ENCODE measurements around the gene IL20RB.

Gene IL20RB

GRCh38 chr3:137039570-137039969, 81.8 kb downstream of the IL20RB start:
- DNase-seq (ENCODE audit: low spot score): no peak

GRCh38 chr3:137041251-137041650, 83.5 kb downstream of the IL20RB start:
- DNase-seq (ENCODE audit: low spot score): no peak

DNA sequence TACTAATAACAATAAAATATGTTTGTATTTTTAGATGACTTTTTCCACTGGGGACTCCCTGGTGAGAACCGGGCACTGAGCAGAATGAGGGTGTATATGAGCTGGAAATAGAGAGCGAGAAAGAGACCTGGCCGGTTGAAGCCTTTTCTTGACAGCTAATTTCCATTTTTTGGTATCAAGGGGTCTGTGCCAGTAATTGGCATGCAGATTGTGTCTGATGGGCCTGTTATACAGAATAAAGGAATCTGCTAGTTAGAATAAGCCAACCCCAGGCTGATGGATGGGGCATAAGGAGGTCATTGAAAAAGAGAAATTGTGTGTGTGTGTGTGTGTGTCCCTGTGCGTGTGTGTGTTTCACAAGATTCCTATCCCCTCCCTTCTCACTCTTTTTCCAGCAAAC, 83.9 kb downstream of the IL20RB start:
- no peak for DNase-seq (ENCODE audit: low spot score)

DNA sequence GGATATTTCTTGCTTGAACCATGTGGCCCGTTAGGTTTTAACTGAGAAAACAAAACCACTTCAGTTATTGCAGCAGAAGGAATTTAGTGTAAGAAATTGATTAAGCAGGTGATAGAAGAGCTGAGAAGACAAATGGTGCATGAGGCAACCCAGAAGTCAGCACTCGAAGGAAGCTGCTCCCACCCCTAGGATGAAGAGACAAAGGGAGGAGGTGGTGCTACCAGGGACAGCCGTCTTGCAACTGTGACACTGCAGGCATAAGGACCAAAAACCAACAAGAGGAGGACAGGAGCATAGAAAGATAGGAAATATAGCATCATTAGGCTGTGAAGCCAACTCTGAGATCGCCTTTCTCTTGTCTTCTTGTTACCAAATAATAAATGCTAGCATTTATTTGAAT, 89.0 kb downstream of the IL20RB start:
- DNase-seq (ENCODE audit: low spot score): no peak

DNA sequence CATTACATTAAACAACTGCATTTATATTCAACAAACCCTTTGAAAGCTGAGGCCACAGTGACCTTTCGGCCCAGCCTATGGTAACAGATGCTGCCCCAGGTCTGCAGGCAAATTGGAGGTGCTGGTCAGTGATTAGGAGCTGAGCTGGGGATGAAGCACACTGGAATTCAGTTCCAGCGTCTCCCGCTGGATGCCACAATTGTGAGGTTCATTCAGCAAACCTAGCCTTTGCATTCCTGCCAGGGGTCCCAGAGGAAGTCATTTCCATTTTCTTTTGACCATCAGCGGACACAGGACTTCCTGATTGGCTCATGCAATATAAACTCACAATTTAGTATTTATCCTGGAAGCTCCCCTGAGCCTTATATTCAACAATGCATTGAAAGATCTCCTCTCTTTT, 89.5 kb downstream of the IL20RB start:
- no peak for DNase-seq (ENCODE audit: low spot score)

DNA sequence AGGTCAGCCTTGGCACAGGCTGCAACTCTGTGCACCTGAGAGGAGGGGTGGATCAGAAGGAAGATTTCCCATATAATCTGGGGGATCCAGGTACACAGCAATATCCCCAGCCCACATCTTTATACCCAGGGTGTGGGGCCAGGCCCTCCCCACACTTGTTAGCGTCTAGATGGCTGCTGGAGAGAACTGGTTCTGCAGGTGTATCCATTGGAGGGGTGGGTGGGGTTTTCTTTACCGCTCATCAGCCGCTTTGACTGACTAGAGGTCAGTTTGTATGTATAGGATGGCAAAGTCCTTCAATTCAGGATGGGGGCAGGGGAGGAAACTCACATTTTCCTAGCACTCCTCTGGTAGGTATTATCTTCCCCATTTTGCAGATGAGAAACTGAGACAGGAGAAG, 92.5 kb downstream of the IL20RB start:
- no peak for DNase-seq (ENCODE audit: low spot score)

GRCh38 chr3:137052298-137052697, 94.5 kb downstream of the IL20RB start:
- no peak for DNase-seq (ENCODE audit: low spot score)
